GM13977 (cell line): ENCODE data around the gene KPNA6.

Experiments used
- DNase-seq: peaks from one replicate; pipeline ENCODE4 v3.0.0; 2012; ENCODE audit warnings: low spot score
- CTCF ChIP-seq: IDR thresholded peaks from 2 replicates; pipeline ENCODE4 v1.5.1; 2012; ENCODE audit warnings: mild to moderate bottlenecking, control low read depth; ENCODE audit not compliant: insufficient read depth; ENCODE audit errors: extremely low read depth, missing control alignments
- in situ Hi-C: fragments of 300-500 bp; cut with MboI; formaldehyde crosslinking; loops from one replicate; pipeline ENCODE4 v1.12.0; 2022; ENCODE audit warnings: low sequenced_read_pairs, low pct_unique_long_range_greater_than_20kb, mixed read lengths, inconsistent platforms; ENCODE audit not compliant: unreplicated experiment

Gene KPNA6

DNA sequence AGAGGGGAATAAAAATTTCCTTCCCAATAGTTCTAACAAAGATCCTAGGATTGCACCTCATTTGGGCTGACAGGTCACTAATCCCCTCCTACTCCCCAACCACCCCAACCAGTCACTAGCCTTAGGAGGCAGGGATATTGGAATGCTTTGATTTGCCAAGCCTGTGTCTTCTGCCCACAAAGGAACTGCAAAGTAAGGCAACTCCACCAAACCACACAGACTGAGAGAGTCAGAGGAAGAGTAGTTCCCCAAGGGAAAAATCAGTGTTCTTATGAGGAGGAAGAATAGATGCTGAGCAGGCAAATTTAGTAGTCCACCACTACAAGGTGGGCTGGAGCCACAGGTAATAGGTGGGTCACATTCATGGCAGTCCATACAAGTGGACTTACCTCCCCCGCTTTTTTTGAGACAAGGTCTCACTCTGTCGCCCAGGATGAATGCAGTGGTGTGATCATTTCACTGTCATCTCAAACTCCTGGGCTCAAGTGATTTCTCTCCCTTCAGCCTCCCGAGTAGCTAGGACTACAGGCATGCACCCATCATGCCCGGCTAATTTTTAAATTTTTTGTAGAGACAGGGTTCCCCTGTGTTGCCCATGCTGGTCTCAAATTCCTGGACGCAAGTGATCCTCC lies 38.8 kb upstream of the KPNA6 start:
- TF ChIP-seq CTCF, result no peak
- in situ Hi-C loops, result loop anchor here (25.0 kb wide), 1 partner anchor 407 kb away; no protein-coding TSS in a partner anchor
- no peak for DNase-seq

- no peak for TF ChIP-seq CTCF
- in situ Hi-C loops, result loop anchor here (25.0 kb wide), 1 partner anchor 410 kb away; no protein-coding TSS in a partner anchor
- no peak for DNase-seq
Measured at GRCh38 chr1:32071758-32072621, 35.9 kb upstream of the KPNA6 start.

GRCh38 chr1:32072622-32073298 lies 35.1 kb upstream of the KPNA6 start, which contains the start of gene TMEM39B:
TMEM39B (plus strand) TSS chr1:32072939; CDS start chr1:32073048, 109 bp downstream.
- peak; percentile 97 for DNase-seq
- no peak for TF ChIP-seq CTCF
- in situ Hi-C loops, result loop anchor here (25.0 kb wide), 1 partner anchor 410 kb away; no protein-coding TSS in a partner anchor

DNA sequence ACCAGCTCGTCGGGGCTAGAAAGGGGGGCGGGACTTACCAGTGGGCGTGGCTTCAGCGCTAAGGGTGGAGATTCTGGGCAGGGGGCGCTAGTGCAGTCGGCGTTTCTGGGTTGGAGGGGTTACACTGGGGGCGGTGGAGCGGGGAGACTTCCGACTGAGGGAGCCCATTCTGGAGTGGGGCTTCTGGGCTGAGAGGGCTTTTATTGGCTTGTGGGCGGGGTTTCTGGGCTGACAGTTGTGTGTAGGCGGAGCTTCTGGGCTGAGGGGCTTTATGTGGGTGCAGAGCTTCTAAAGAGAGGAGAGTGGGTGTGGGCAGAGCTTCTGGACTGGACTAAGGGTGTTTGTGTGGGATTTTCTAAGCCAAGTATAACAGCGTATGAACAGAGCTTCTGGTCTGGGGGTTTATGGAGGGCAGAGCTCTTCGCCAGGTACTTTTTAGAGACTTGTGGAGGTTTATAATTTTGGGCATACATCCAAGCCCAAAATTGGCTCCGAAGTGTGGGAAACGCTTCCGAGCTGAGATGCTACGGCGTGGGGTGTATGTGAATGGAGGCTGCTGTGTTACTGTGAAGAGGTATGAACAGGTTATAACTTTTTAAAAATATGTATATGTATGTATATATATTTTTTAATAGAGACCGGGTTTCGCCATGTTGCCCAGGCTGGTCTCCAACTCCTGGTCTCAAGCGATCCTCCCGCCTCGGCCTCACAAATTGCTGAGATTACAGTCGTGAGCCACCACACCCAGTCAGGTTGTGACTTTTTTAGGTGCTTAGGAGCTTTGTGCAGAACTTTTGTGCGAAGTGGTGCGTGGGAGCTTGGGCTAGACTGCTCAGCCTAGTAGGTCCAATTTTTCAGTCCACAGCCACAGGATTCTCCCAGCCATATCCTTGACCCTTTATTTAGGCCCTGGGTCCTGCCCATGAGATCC lies 34.3 kb upstream of the KPNA6 start:
- peak; percentile 27 for TF ChIP-seq CTCF
- no peak for DNase-seq
- in situ Hi-C loops, result loop anchor here (25.0 kb wide), 1 partner anchor 411 kb away; no protein-coding TSS in a partner anchor

DNA sequence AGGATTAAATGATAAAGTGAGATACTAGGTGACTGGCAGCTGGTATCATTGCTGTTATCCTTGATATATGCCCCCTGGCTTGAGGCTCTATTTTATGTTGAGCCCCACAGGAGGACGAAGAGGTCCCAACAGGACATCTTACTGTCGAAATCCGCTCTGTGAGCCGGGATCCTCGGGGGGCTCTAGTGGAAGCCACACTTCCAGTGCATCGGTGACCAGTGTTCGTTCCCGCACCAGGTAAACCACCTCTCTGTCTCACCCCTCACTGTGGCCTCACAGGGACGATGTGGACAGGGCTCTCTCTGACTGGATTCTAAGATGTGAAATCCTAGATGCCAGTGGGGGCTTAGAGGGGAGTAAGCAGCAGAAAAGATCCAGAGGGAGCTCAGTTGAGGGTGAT lies 33.0 kb upstream of the KPNA6 start:
- in situ Hi-C loops, result loop anchor here (25.0 kb wide), 1 partner anchor 413 kb away; no protein-coding TSS in a partner anchor
- no peak for TF ChIP-seq CTCF
- DNase-seq, result no peak

DNA sequence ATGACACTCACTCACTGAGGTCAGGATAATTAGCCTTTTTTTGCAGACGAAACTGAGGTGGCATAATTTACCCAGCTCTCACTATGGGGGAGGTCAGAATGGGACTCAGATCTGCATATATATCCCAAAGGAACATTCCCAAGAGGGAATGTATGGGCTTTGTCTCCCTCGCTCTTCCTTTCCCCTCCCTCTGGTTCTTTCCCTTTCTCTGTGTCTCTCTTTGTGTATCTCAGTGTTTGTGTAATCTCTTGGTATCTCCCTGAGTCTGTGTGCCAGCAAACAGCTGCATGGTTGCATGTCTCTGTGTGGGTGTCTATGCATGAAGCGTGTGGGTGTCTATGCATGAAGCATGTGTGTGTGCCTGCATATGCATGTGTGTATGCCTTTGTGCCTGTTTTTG lies 30.4 kb upstream of the KPNA6 start:
- no peak for TF ChIP-seq CTCF
- in situ Hi-C loops, result no loop called here
- no peak for DNase-seq
